GM12878 (cell line): ENCODE measurements around the gene BET1.

Experiments used
- CEBPB ChIP-seq, 2 experiments: fragments of 150-350 bp in 1 of 2; IDR thresholded peaks; 2 replicates each; pipeline ENCODE4 v1.6.1; 2012 to 2014; ENCODE audit warnings: low read depth in 2 of 2, low read length in 2 of 2, borderline replicate concordance in 1 of 2, inconsistent platforms in 1 of 2
- POLR2A ChIP-seq: IDR thresholded peaks from 2 replicates; pipeline ENCODE4 v1.6.1; 2011; ENCODE audit warnings: low read depth, mild to moderate bottlenecking, low read length
- RAD21 ChIP-seq: IDR thresholded peaks from 2 replicates; pipeline ENCODE4 v1.6.1; 2011; ENCODE audit warnings: mild to moderate bottlenecking, low read depth, low read length, moderate library complexity; ENCODE audit not compliant: insufficient read depth
- SIN3A ChIP-seq: IDR thresholded peaks from 2 replicates; pipeline ENCODE4 v1.6.1; 2012; ENCODE audit warnings: low read depth, low read length, improper control_type of control experiment
- ZNF274 ChIP-seq: IDR thresholded peaks from one replicate; pipeline ENCODE4 v1.8.0; 2011; ENCODE audit not compliant: insufficient read length, insufficient read depth

DNA sequence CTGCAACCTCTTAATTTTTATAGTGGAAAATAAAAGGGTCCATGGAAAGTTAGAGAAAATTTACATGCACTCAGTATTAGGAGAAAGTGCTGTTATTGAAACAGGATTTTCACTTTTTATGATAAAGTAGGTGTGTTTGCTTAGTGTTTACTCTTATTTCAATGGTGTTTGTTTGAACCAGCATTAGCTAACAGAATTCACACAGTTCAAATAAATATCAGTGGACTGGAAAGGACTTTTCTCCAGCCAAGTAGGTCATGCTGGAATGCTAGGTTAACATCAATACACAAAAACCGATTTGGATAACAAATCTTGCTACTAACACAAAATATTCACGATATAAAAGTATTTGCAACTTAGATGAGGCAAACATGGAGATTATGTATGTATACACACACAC is 49.4 kb upstream of the BET1 start:
- TF ChIP-seq CEBPB (IDR thresholded peaks at IDR 0.05; ENCODE audit: borderline replicate concordance in 1 of 2, low read depth in 2 of 2, low read length in 2 of 2) = no peak
- no peak for TF ChIP-seq SIN3A
- no peak for TF ChIP-seq ZNF274
- no peak for TF ChIP-seq RAD21
- TF ChIP-seq POLR2A = no peak
